ENCODE results near the gene LCN2. TPM values are rescaled to one million over a fixed set of nuclear protein-coding genes. Genes with fewer than 3 reads are reported as not detected.
A peak's percentile ranks its signal among the peaks of the same experiment; 100 is the strongest.
"Not testable (repeated sequence)": the region's sequence is repeated elsewhere in the genome, so short reads cannot be mapped to it uniquely, and the experiment has no call there.

The LCN2 gene
- total RNA-seq, 2 donors from 2014 or later: 30.5 to 43.7 TPM

GRCh38 chr9:128135561-128135960, 13.7 kb upstream of the LCN2 start:
- 46% methylated on average over 8 of the region's 8 CpGs for WGBS
- H3K27ac ChIP-seq; H3K36me3 ChIP-seq; H3K4me1 ChIP-seq (replicated peaks); H3K4me3 ChIP-seq; H3K27me3 ChIP-seq (replicated peaks; ENCODE audit: insufficient read depth); H3K9me3 ChIP-seq; intact Hi-C loops (cut with DNase I); DNase-seq (ENCODE audit: low spot score): not testable (repeated sequence)
- peak in 1 of 4 experiments; percentile 24 for TF ChIP-seq CTCF (IDR thresholded peaks at IDR 0.05)

DNA sequence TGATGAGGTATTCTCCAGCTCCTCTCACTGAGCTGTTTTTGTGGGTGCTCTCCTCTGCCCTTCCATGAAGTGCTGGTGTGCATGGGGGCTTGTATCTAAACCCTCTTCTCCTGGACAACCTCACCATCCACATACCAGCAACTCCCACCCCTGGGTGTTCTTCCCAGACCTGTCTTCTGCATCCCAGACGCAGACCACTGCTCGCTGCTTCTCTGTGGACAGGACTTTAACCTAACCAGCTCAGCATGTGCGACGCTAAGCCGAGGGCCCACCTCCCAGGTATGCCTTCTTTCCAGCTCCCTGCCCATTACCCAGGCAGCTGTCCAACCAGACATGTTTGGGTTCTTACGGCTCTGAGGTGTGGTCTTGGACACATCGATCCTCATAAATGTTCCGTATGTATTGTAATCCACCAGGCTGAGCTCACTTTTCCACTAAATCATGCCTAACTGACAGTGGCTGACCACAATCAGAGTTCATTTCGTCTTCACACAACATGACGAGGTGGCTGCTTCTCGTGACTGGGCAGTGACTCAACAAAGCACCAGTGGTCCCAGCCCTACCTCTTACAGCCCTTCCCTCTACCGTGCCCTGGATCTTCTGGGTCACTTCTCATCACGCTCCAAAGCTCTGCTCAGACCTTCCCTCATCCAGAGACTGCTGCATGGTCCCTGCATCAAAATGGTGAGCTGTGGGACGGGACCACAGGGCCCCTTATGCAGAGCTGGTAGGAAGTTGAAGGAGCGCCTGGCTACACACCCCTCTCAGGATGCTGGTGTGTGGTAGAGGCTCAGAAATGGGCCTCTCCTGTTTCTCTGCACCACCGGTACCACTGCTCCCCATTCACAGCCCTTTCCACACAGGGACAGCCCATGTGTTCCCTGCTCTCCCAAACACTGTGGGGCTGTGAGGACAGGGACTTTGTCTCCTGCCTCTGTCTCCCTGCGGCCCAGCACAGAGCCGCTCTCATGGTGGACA, 12.1 kb upstream of the LCN2 start:
- Histone ChIP-seq H3K27ac (no peak overlapping the region), H3K36me3 (no peaks in the 10 kb centered on the region), H3K4me1 (replicated peaks) (no peaks in the 10 kb centered on the region), H3K9me3 (no peaks in the 10 kb centered on the region), H3K4me3 (no peak overlapping the region), H3K27me3 (replicated peaks; ENCODE audit: insufficient read depth) (no peaks in the 10 kb centered on the region)
- no peak for TF ChIP-seq CTCF (IDR thresholded peaks at IDR 0.05)
- peak; percentile 40 for TF ChIP-seq POLR2AphosphoS5 (IDR thresholded peaks at IDR 0.05)
- peak; percentile 25 for TF ChIP-seq POLR2A (IDR thresholded peaks at IDR 0.05)
- intact Hi-C loops (cut with DNase I): no loop called here
- 60% methylated on average over 18 of the region's 18 CpGs for WGBS
- DNase-seq (ENCODE audit: low spot score): no peak

DNA sequence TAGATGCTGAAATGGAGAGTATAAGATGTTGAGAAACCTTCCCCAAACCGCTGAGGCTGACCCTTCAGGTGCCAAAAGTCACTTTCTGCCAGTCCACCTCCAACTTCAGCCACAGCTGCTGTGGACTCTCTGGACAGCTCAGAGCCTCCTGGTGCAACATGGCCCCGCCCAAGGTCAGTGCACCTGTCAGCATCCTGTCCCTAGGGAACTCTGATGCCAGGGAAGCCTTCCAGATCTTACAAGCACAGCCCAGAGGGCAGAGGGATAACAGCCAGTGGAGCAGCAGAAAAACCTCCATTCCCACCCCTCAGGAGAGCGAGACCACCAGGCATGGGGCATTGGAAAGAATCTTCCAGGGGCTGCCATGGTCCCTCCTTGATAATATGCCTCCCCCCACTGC, 11.3 kb upstream of the LCN2 start:
- no peaks in the 10 kb centered on the region for H3K4me1 ChIP-seq (replicated peaks)
- H3K4me3 ChIP-seq: no peak overlapping the region
- TF ChIP-seq CTCF (IDR thresholded peaks at IDR 0.05) (no peak), POLR2A (IDR thresholded peaks at IDR 0.05) (no peak), POLR2AphosphoS5 (IDR thresholded peaks at IDR 0.05) (no peak)
- no peak overlapping the region for H3K27ac ChIP-seq
- no peaks in the 10 kb centered on the region for H3K9me3 ChIP-seq
- H3K27me3 ChIP-seq (replicated peaks; ENCODE audit: insufficient read depth): no peaks in the 10 kb centered on the region
- intact Hi-C loops (cut with DNase I): no loop called here
- H3K36me3 ChIP-seq: no peaks in the 10 kb centered on the region
- 96% methylated on average over 3 of the region's 3 CpGs for WGBS
- no peak for DNase-seq (ENCODE audit: low spot score)

- no peaks in the 10 kb centered on the region for H3K27me3 ChIP-seq (replicated peaks; ENCODE audit: insufficient read depth)
- no peak overlapping the region for H3K4me3 ChIP-seq
- H3K9me3 ChIP-seq: no peaks in the 10 kb centered on the region
- 86% methylated on average over 7 of the region's 16 CpGs for WGBS
- H3K36me3 ChIP-seq: no peaks in the 10 kb centered on the region
- H3K27ac ChIP-seq: no peak overlapping the region
- no peaks in the 10 kb centered on the region for H3K4me1 ChIP-seq (replicated peaks)
- no peak for DNase-seq (ENCODE audit: low spot score)
- TF ChIP-seq POLR2AphosphoS5 (IDR thresholded peaks at IDR 0.05): no peak
- no peak for TF ChIP-seq POLR2A (IDR thresholded peaks at IDR 0.05)
- no peak for TF ChIP-seq CTCF (IDR thresholded peaks at IDR 0.05)
- intact Hi-C loops (cut with DNase I): no loop called here
These were observed 9.6 kb upstream of the LCN2 start for GRCh38 chr9:128139621-128140020.

DNA sequence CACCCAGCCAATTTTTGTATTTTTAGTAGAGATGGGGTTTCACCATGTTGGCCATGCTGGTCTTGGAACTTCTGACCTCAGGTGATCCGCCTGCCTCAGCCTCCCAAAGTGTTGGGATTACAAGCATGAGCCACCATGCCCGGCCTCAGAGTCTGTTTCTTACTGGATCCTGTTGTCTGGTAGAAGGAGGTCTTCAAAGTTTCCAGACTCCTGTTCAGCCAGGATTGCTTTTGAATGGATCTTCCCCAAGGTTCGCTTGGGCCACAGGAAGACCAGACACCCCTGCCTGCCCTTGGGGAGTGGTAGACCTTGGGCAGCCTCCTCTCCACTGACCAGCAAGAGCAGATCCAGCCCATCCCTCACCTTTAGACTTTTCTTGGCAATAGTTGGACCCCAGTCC, 7.6 kb upstream of the LCN2 start:
- H3K27me3 ChIP-seq (replicated peaks; ENCODE audit: insufficient read depth): no peaks in the 10 kb centered on the region
- DNase-seq (ENCODE audit: low spot score): no peak
- no peaks in the 10 kb centered on the region for H3K4me1 ChIP-seq (replicated peaks)
- H3K27ac ChIP-seq: no peak overlapping the region
- 98% methylated on average over 3 of the region's 3 CpGs for WGBS
- no peaks in the 10 kb centered on the region for H3K36me3 ChIP-seq
- H3K9me3 ChIP-seq: no peaks in the 10 kb centered on the region
- no peak overlapping the region for H3K4me3 ChIP-seq
- TF ChIP-seq CTCF (IDR thresholded peaks at IDR 0.05) (no peak), POLR2AphosphoS5 (IDR thresholded peaks at IDR 0.05) (no peak), POLR2A (IDR thresholded peaks at IDR 0.05) (no peak)
- intact Hi-C loops (cut with DNase I): no loop called here
